Stimulated activated CD8-positive, alpha-beta memory T cell treated with anti-CD3 and anti-CD28 coated beads, Interleukin-2, amount 100 ng/mL, for 48 hours (primary cell): ENCODE data around the gene ASAP2.

Experiments used
- DNase-seq, 2 donors: peaks; one replicate each; pipeline ENCODE4 v3.0.0-alpha.2; 2020; ENCODE audit warnings: low read depth in 2 of 2

The ASAP2 gene

GRCh38 chr2:9184361-9184760 is 22.3 kb upstream of the ASAP2 start:
- no peak for DNase-seq

- DNase-seq: no peak
Measured at GRCh38 chr2:9187620-9188214, 18.9 kb upstream of the ASAP2 start.

GRCh38 chr2:9188823-9189222 is 17.8 kb upstream of the ASAP2 start:
- no peak for DNase-seq

- no peak for DNase-seq
Measured at GRCh38 chr2:9189901-9190300, 16.7 kb upstream of the ASAP2 start.

GRCh38 chr2:9191041-9191481 is 15.6 kb upstream of the ASAP2 start:
- no peak for DNase-seq

- DNase-seq: no peak
Measured at GRCh38 chr2:9192712-9193111, 13.9 kb upstream of the ASAP2 start.

- no peak for DNase-seq
Measured at GRCh38 chr2:9194352-9194751, 12.3 kb upstream of the ASAP2 start.

- DNase-seq: no peak
Measured at GRCh38 chr2:9196637-9197036, 10.0 kb upstream of the ASAP2 start.

- DNase-seq: no peak
Measured at GRCh38 chr2:9197916-9198315, 8.7 kb upstream of the ASAP2 start.

- no peak for DNase-seq
Measured at GRCh38 chr2:9199716-9200632, 6.6 kb upstream of the ASAP2 start.

- DNase-seq: no peak
Measured at GRCh38 chr2:9200633-9201015, 6.0 kb upstream of the ASAP2 start.

GRCh38 chr2:9201185-9201891 is 5.3 kb upstream of the ASAP2 start:
- DNase-seq: no peak

GRCh38 chr2:9203006-9203405 is 3.6 kb upstream of the ASAP2 start:
- no peak for DNase-seq

- DNase-seq: no peak
Measured at GRCh38 chr2:9203876-9204275, 2.7 kb upstream of the ASAP2 start.

GRCh38 chr2:9204939-9205338 is 1.7 kb upstream of the ASAP2 start:
- no peak for DNase-seq

- DNase-seq: no peak
Measured at GRCh38 chr2:9205486-9205885, 1.1 kb upstream of the ASAP2 start.

GRCh38 chr2:9206991-9207640 is 504 bp downstream of the ASAP2 start:
- no peak for DNase-seq

- no peak for DNase-seq
Measured at GRCh38 chr2:9207641-9208311, 1.2 kb downstream of the ASAP2 start.

- DNase-seq: no peak
Measured at GRCh38 chr2:9208875-9209274, 2.3 kb downstream of the ASAP2 start.

- DNase-seq: no peak
Measured at GRCh38 chr2:9210030-9210429, 3.4 kb downstream of the ASAP2 start.

GRCh38 chr2:9211496-9211895 is 4.9 kb downstream of the ASAP2 start:
- DNase-seq: no peak
